HepG2 (cell line): ENCODE measurements around the gene ADAR. TPM values are rescaled to one million over a fixed set of nuclear protein-coding genes. Genes with fewer than 3 reads are reported as not detected.

Source experiments
- FIP1L1 ChIP-seq: fragments of 200-400 bp; formaldehyde crosslinking; IDR thresholded peaks from 2 replicates; pipeline ENCODE4 v1.6.1; 2018; ENCODE audit warnings: low read depth, mild to moderate bottlenecking, low read length, moderate library complexity, borderline replicate concordance; ENCODE audit not compliant: insufficient read depth
- NCOR1 ChIP-seq: fragments of 200-600 bp; sonication (generic); IDR thresholded peaks from 2 replicates; pipeline ENCODE4 v1.7.0; 2017; ENCODE audit warnings: antibody characterized with exemption, low read length, borderline replicate concordance
- NKX3-1 ChIP-seq: sonication (generic); formaldehyde crosslinking; IDR thresholded peaks from 2 replicates; pipeline ENCODE4 v1.5.0; 2020; ENCODE audit warnings: missing genetic modification reagents
- PAWR ChIP-seq: sonication (generic); formaldehyde crosslinking; IDR thresholded peaks from 2 replicates; pipeline ENCODE4 v1.4.0; 2020; ENCODE audit warnings: missing genetic modification reagents, mild to moderate bottlenecking, borderline replicate concordance
- SYNCRIP ChIP-seq: fragments of 200-400 bp; formaldehyde crosslinking; IDR thresholded peaks from 2 replicates; pipeline ENCODE4 v1.6.1; 2018; ENCODE audit warnings: mild to moderate bottlenecking, low read depth, low read length; ENCODE audit not compliant: insufficient read depth
- USF2 ChIP-seq, 2 experiments: sonication (generic) in 1 of 2; formaldehyde crosslinking in 1 of 2; IDR thresholded peaks; 2 replicates each; pipeline versions ENCODE4 v1.5.1 to v1.6.1; 2011 to 2020; ENCODE audit warnings: borderline replicate concordance in 1 of 2, low read depth in 1 of 2, low read length in 1 of 2, mild to moderate bottlenecking in 1 of 2, missing genetic modification reagents in 1 of 2, moderate library complexity in 1 of 2
- ZNF225 ChIP-seq: sonication (generic); formaldehyde crosslinking; IDR thresholded peaks from 2 replicates; pipeline ENCODE4 v1.4.0; 2020; ENCODE audit warnings: mild to moderate bottlenecking, missing genetic modification reagents
- ZNF333 ChIP-seq: sonication (generic); formaldehyde crosslinking; IDR thresholded peaks from 2 replicates; pipeline ENCODE4 v1.4.0; 2020; ENCODE audit warnings: mild to moderate bottlenecking, missing genetic modification reagents, borderline replicate concordance
- ZNF33B ChIP-seq: sonication (generic); formaldehyde crosslinking; IDR thresholded peaks from 2 replicates; pipeline ENCODE4 v1.5.1; 2020; ENCODE audit warnings: mild to moderate bottlenecking, missing genetic modification reagents
- ZNF432 ChIP-seq: sonication (generic); formaldehyde crosslinking; IDR thresholded peaks from 2 replicates; pipeline ENCODE4 v1.5.0; 2020; ENCODE audit warnings: missing genetic modification reagents, mild to moderate bottlenecking, borderline replicate concordance
- ZNF484 ChIP-seq: sonication (generic); formaldehyde crosslinking; IDR thresholded peaks from 2 replicates; pipeline ENCODE4 v1.5.1; 2020; ENCODE audit warnings: mild to moderate bottlenecking, low read depth, missing genetic modification reagents, borderline replicate concordance
- ZNF615 ChIP-seq: sonication (generic); formaldehyde crosslinking; IDR thresholded peaks from 2 replicates; pipeline ENCODE4 v1.5.0; 2020; ENCODE audit warnings: mild to moderate bottlenecking, missing genetic modification reagents, borderline replicate concordance
- ZNF644 ChIP-seq: IDR thresholded peaks from 2 replicates; pipeline ENCODE4 v1.6.1; 2016; ENCODE audit warnings: low read depth
- ZNF749 ChIP-seq: sonication (generic); formaldehyde crosslinking; IDR thresholded peaks from 2 replicates; pipeline ENCODE4 v1.8.0; 2022; ENCODE audit warnings: mild to moderate bottlenecking, missing genetic modification reagents, moderate library complexity, borderline replicate concordance
- ZNF841 ChIP-seq: sonication (generic); formaldehyde crosslinking; IDR thresholded peaks from 2 replicates; pipeline ENCODE4 v1.8.1; 2023; ENCODE audit warnings: missing genetic modification reagents, borderline replicate concordance
- polyA plus RNA-seq, 8 experiments: library from polyadenylated mRNA; depleted of rRNA in 3 of 8; stranded (reverse) in 7 of 8; unstranded in 1 of 8; fragments of >200 nt; fragmentation: Illumina TruSeq in 4 of 8; extraction: Trizol in 4 of 8; gene quantifications; 2 replicates each; pipeline versions ENCODE4 v1.2.1 to v1.2.3, GENCODE V29; 2011 to 2016; ENCODE audit warnings: low read depth in 4 of 8, missing spikeins in 1 of 8, mixed read lengths in 1 of 8; ENCODE audit not compliant: insufficient read depth in 1 of 8
- total RNA-seq, 5 experiments: library from RNA; depleted of rRNA; stranded (reverse); fragments of >200 nt; fragmentation: Illumina TruSeq; extraction: Trizol; gene quantifications; 2 replicates each; pipeline ENCODE4 v1.2.3, GENCODE V29; 2016; ENCODE audit warnings: low read depth in 1 of 5
- TF ChIP-seq, protein P1 (sequence below): IDR thresholded peaks from 2 replicates; pipeline ENCODE4 v1.6.1; 2016; ENCODE audit warnings: low read depth, missing genetic modification reagents, missing compliant biosample characterization
- TF ChIP-seq, protein P2 (sequence below): sonication (generic); formaldehyde crosslinking; IDR thresholded peaks from 2 replicates; pipeline ENCODE4 v1.5.1; 2020; ENCODE audit warnings: missing genetic modification reagents, mild to moderate bottlenecking, borderline replicate concordance

The ADAR gene
- total and polyA plus RNA-seq, 2 of the 13 experiments (the other 11 are each of a cell fraction or from before 2014, with no cell fraction given), result 70.8 to 86.2 TPM

DNA sequence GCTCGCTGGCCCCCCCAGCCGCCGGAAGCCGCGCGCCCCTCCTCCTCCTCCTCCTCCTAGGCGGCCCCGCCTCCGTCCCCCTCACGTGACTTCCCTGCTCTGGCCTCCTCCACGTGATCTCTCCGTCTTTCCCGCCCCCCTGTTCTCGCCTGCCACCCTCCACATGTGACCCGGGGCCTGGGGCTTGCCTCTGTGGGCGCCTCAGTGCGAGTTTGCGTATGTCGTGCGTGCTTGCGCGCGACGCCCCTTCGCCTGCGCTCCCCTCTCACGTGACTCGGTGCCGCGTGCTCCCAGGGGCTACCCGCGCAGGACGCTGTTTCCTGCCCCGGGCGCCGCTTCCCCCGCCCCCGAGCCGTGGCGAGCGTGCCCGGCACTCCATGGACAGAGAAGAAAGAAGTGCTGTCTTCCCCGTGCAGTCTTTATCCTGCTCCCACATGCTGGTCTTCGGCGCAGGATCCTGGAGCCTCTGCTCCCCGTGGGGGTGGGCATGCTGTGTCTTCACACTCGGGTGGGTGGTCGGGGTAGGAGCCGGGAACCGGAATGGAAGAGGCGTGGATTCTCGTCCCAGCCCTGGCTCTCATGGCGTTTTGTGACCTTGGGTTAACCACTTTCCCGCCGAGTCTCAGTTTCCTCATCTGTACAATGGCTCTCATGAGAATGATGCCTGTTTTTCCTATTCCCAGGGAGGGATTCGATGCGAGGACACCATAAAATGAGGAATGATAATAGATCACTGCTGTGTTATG lies 49.1 kb downstream of the ADAR start (continued):
- TF ChIP-seq USF2 (IDR thresholded peaks at IDR 0.05; ENCODE audit: low read depth, low read length) (peak; percentile 99), USF2 (CRISPR knock-in tag; IDR thresholded peaks at IDR 0.05; ENCODE audit: borderline replicate concordance) (peak; percentile 98), ZNF33B (CRISPR knock-in tag) (peak; percentile 97), ZNF333 (CRISPR knock-in tag) (peak; percentile 64; the same call in 1 of the 2 replicates), ZNF841 (peak; percentile 97), PAWR (peak; percentile 89; the same call in 1 of the 2 replicates), SYNCRIP (no peak), ZNF432 (CRISPR knock-in tag) (no peak), NKX3-1 (CRISPR knock-in tag) (peak; percentile 98), ZNF484 (CRISPR knock-in tag) (no peak; the same call in 1 of the 2 replicates), FIP1L1 (no peak), ZNF644 (CRISPR knock-in tag) (0 out of 2 replicates have a peak, but pooled peaks have one; percentile 10), ZNF615 (CRISPR knock-in tag) (peak; percentile 96), ZNF749 (CRISPR knock-in tag) (peak; percentile 99), ZNF225 (CRISPR knock-in tag) (peak; percentile 98), NCOR1 (no peak; the same call in 1 of the 2 replicates)
- TF ChIP-seq, protein P1, sequence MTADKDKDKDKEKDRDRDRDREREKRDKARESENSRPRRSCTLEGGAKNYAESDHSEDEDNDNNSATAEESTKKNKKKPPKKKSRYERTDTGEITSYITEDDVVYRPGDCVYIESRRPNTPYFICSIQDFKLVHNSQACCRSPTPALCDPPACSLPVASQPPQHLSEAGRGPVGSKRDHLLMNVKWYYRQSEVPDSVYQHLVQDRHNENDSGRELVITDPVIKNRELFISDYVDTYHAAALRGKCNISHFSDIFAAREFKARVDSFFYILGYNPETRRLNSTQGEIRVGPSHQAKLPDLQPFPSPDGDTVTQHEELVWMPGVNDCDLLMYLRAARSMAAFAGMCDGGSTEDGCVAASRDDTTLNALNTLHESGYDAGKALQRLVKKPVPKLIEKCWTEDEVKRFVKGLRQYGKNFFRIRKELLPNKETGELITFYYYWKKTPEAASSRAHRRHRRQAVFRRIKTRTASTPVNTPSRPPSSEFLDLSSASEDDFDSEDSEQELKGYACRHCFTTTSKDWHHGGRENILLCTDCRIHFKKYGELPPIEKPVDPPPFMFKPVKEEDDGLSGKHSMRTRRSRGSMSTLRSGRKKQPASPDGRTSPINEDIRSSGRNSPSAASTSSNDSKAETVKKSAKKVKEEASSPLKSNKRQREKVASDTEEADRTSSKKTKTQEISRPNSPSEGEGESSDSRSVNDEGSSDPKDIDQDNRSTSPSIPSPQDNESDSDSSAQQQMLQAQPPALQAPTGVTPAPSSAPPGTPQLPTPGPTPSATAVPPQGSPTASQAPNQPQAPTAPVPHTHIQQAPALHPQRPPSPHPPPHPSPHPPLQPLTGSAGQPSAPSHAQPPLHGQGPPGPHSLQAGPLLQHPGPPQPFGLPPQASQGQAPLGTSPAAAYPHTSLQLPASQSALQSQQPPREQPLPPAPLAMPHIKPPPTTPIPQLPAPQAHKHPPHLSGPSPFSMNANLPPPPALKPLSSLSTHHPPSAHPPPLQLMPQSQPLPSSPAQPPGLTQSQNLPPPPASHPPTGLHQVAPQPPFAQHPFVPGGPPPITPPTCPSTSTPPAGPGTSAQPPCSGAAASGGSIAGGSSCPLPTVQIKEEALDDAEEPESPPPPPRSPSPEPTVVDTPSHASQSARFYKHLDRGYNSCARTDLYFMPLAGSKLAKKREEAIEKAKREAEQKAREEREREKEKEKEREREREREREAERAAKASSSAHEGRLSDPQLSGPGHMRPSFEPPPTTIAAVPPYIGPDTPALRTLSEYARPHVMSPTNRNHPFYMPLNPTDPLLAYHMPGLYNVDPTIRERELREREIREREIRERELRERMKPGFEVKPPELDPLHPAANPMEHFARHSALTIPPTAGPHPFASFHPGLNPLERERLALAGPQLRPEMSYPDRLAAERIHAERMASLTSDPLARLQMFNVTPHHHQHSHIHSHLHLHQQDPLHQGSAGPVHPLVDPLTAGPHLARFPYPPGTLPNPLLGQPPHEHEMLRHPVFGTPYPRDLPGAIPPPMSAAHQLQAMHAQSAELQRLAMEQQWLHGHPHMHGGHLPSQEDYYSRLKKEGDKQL (CRISPR knock-in tag), result peak; percentile 35; the same call in 1 of the 2 replicates
- TF ChIP-seq, protein P2, sequence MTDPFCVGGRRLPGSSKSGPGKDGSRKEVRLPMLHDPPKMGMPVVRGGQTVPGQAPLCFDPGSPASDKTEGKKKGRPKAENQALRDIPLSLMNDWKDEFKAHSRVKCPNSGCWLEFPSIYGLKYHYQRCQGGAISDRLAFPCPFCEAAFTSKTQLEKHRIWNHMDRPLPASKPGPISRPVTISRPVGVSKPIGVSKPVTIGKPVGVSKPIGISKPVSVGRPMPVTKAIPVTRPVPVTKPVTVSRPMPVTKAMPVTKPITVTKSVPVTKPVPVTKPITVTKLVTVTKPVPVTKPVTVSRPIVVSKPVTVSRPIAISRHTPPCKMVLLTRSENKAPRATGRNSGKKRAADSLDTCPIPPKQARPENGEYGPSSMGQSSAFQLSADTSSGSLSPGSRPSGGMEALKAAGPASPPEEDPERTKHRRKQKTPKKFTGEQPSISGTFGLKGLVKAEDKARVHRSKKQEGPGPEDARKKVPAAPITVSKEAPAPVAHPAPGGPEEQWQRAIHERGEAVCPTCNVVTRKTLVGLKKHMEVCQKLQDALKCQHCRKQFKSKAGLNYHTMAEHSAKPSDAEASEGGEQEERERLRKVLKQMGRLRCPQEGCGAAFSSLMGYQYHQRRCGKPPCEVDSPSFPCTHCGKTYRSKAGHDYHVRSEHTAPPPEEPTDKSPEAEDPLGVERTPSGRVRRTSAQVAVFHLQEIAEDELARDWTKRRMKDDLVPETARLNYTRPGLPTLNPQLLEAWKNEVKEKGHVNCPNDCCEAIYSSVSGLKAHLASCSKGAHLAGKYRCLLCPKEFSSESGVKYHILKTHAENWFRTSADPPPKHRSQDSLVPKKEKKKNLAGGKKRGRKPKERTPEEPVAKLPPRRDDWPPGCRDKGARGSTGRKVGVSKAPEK (CRISPR knock-in tag), result 0 out of 2 replicates have a peak, but pooled peaks have one; percentile 34
